ENCODE data around the gene SGSH.

The SGSH gene

GRCh38 chr17:80195141-80195540 is 25.0 kb downstream of the SGSH start:
- H3K4me3 ChIP-seq (ENCODE audit: low read depth, low read length) = no peak overlapping the region
- no peak for DNase-seq
- no peaks in the 10 kb centered on the region for H3K27me3 ChIP-seq (ENCODE audit: insufficient read depth, low read depth, severe bottlenecking)
- H3K27ac ChIP-seq = no peak overlapping the region
- H3K36me3 ChIP-seq = no peaks in the 10 kb centered on the region
- TF ChIP-seq, protein P1, sequence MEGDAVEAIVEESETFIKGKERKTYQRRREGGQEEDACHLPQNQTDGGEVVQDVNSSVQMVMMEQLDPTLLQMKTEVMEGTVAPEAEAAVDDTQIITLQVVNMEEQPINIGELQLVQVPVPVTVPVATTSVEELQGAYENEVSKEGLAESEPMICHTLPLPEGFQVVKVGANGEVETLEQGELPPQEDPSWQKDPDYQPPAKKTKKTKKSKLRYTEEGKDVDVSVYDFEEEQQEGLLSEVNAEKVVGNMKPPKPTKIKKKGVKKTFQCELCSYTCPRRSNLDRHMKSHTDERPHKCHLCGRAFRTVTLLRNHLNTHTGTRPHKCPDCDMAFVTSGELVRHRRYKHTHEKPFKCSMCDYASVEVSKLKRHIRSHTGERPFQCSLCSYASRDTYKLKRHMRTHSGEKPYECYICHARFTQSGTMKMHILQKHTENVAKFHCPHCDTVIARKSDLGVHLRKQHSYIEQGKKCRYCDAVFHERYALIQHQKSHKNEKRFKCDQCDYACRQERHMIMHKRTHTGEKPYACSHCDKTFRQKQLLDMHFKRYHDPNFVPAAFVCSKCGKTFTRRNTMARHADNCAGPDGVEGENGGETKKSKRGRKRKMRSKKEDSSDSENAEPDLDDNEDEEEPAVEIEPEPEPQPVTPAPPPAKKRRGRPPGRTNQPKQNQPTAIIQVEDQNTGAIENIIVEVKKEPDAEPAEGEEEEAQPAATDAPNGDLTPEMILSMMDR (IDR thresholded peaks at IDR 0.05; ENCODE audit: low read depth, low read length) = no peak
- H3K9me3 ChIP-seq (ENCODE audit: severe bottlenecking) = no peaks in the 10 kb centered on the region

GRCh38 chr17:80191865-80192661 is 28.1 kb downstream of the SGSH start:
- Histone ChIP-seq H3K27ac (no peak overlapping the region), H3K27me3 (ENCODE audit: insufficient read depth, low read depth, severe bottlenecking) (no peaks in the 10 kb centered on the region), H3K4me3 (ENCODE audit: low read depth, low read length) (no peak overlapping the region), H3K9me3 (ENCODE audit: severe bottlenecking) (no peaks in the 10 kb centered on the region), H3K36me3 (no peaks in the 10 kb centered on the region)
- DNase-seq = no peak
- TF ChIP-seq, protein P1 (IDR thresholded peaks at IDR 0.05; ENCODE audit: low read depth, low read length) = no peak

- no peaks in the 10 kb centered on the region for H3K27me3 ChIP-seq (ENCODE audit: insufficient read depth, low read depth, severe bottlenecking)
- TF ChIP-seq, protein P1 (IDR thresholded peaks at IDR 0.05; ENCODE audit: low read depth, low read length) = peak; percentile 87
- H3K4me3 ChIP-seq (ENCODE audit: low read depth, low read length) = no peak overlapping the region
- no peaks in the 10 kb centered on the region for H3K36me3 ChIP-seq
- no peaks in the 10 kb centered on the region for H3K9me3 ChIP-seq (ENCODE audit: severe bottlenecking)
- DNase-seq = peak; percentile 87
- no peak overlapping the region for H3K27ac ChIP-seq
Observed at GRCh38 chr17:80191192-80191591, 28.9 kb downstream of the SGSH start.

- Histone ChIP-seq H3K36me3 (no peaks in the 10 kb centered on the region), H3K27me3 (ENCODE audit: insufficient read depth, low read depth, severe bottlenecking) (no peaks in the 10 kb centered on the region), H3K4me3 (ENCODE audit: low read depth, low read length) (no peak overlapping the region), H3K9me3 (ENCODE audit: severe bottlenecking) (no peaks in the 10 kb centered on the region), H3K27ac (no peak overlapping the region)
- DNase-seq = no peak
- TF ChIP-seq, protein P1 (IDR thresholded peaks at IDR 0.05; ENCODE audit: low read depth, low read length) = no peak
Observed at GRCh38 chr17:80190716-80191115, 29.4 kb downstream of the SGSH start.

DNA sequence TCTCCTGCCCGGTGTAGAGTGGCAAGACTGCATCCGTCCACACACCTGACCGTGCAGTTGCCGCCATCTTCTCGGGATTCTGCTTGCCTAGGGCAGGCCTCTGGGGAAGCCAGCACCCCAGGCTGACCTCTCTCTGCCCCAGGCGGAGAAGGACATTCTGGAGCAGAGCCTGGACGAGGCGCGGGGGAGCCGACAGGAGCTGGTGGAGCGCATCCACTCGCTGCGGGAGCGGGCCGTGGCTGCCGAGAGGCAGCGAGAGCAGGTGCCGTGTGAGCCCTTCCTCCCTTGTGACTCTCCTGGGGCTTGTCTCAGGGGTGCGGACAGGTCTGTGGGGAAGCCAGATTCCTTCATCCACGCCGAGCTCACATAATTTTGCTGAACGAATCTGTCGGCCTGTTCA is 30.5 kb downstream of the SGSH start:
- H3K9me3 ChIP-seq (ENCODE audit: severe bottlenecking) = no peaks in the 10 kb centered on the region

More for the DNA sequence above, 30.5 kb downstream of the SGSH start:
- DNase-seq = no peak
- Histone ChIP-seq H3K36me3 (no peaks in the 10 kb centered on the region), H3K27ac (no peak overlapping the region), H3K4me3 (ENCODE audit: low read depth, low read length) (no peak overlapping the region), H3K27me3 (ENCODE audit: insufficient read depth, low read depth, severe bottlenecking) (no peaks in the 10 kb centered on the region)
- TF ChIP-seq, protein P1 (IDR thresholded peaks at IDR 0.05; ENCODE audit: low read depth, low read length) = no peak
